ENCODE results near the gene PPP3CB.
A peak's percentile ranks its signal among the peaks of the same experiment; 100 is the strongest.

Gene PPP3CB

GRCh38 chr10:73495884-73496674, at the start of gene PPP3CB:
PPP3CB (minus strand) TSS chr10:73496024; CDS start chr10:73495889, 135 bp downstream.
- peak within 1 kb of the TSS; percentile 86 for H3K4me3 ChIP-seq (ENCODE audit: low read depth, low read length)
- TF ChIP-seq CTCF (IDR thresholded peaks at IDR 0.05; ENCODE audit: low read depth, low read length): no peak

GRCh38 chr10:73545357-73545756, 49.5 kb upstream of the PPP3CB start:
- H3K4me3 ChIP-seq (ENCODE audit: low read depth, low read length): no peak overlapping the region
- TF ChIP-seq CTCF (IDR thresholded peaks at IDR 0.05; ENCODE audit: low read depth, low read length): no peak

- H3K4me3 ChIP-seq (ENCODE audit: low read depth, low read length): no peak overlapping the region
- TF ChIP-seq CTCF (IDR thresholded peaks at IDR 0.05; ENCODE audit: low read depth, low read length): no peak
Observed at GRCh38 chr10:73537709-73538108, 41.9 kb upstream of the PPP3CB start.

GRCh38 chr10:73537288-73537687, 41.5 kb upstream of the PPP3CB start:
- no peak overlapping the region for H3K4me3 ChIP-seq (ENCODE audit: low read depth, low read length)
- TF ChIP-seq CTCF (IDR thresholded peaks at IDR 0.05; ENCODE audit: low read depth, low read length): no peak

GRCh38 chr10:73534857-73535256, 39.0 kb upstream of the PPP3CB start:
- TF ChIP-seq CTCF (IDR thresholded peaks at IDR 0.05; ENCODE audit: low read depth, low read length): no peak

GRCh38 chr10:73529089-73529832, 33.4 kb upstream of the PPP3CB start:
- TF ChIP-seq CTCF (IDR thresholded peaks at IDR 0.05; ENCODE audit: low read depth, low read length): peak; percentile 64
- H3K4me3 ChIP-seq (ENCODE audit: low read depth, low read length): no peak overlapping the region

More at GRCh38 chr10:73534857-73535256, 39.0 kb upstream of the PPP3CB start:
- H3K4me3 ChIP-seq (ENCODE audit: low read depth, low read length): no peak overlapping the region

- no peak for TF ChIP-seq CTCF (IDR thresholded peaks at IDR 0.05; ENCODE audit: low read depth, low read length)
- H3K4me3 ChIP-seq (ENCODE audit: low read depth, low read length): no peak overlapping the region
Observed at GRCh38 chr10:73522263-73522662, 26.4 kb upstream of the PPP3CB start.
